Suprapubic skin (tissue), 4 donors: ENCODE results near the gene WDR89. TPM values are rescaled to one million over a fixed set of nuclear protein-coding genes. Genes with fewer than 3 reads are reported as not detected.

Source experiments
- DNase-seq, 2 donors: peaks; one replicate each; pipeline ENCODE4 v3.0.0-alpha.2; 2019; ENCODE audit warnings: low spot score in 2 of 2
- H3K27ac ChIP-seq: fragments of 200-600 bp; sonication (generic); one replicate; pipeline ENCODE4 v1.5.1; 2019
- H3K27me3 ChIP-seq: fragments of 200-600 bp; sonication (generic); one replicate; pipeline ENCODE4 v1.5.1; 2019
- H3K36me3 ChIP-seq: fragments of 200-600 bp; sonication (generic); one replicate; pipeline ENCODE4 v1.5.1; 2019
- H3K4me1 ChIP-seq: fragments of 200-600 bp; sonication (generic); one replicate; pipeline ENCODE4 v1.5.1; 2019
- H3K4me3 ChIP-seq: fragments of 200-600 bp; sonication (generic); one replicate; pipeline ENCODE4 v1.5.1; 2019; ENCODE audit warnings: mild to moderate bottlenecking
- H3K9me3 ChIP-seq: fragments of 200-600 bp; sonication (generic); one replicate; pipeline ENCODE4 v1.5.1; 2019
- CTCF ChIP-seq, 2 donors: fragments of 200-600 bp in 1 of 2; fragments of 450-650 bp in 1 of 2; sonication (generic) in 1 of 2; IDR thresholded peaks; one replicate each; pipeline ENCODE4 v1.5.1; 2016 to 2019; ENCODE audit warnings: antibody characterized with exemption in 2 of 2, mild to moderate bottlenecking in 1 of 2, moderate library complexity in 1 of 2
- EP300 ChIP-seq: sonication (generic); formaldehyde crosslinking; IDR thresholded peaks from one replicate; pipeline ENCODE4 v1.6.1; 2017; ENCODE audit warnings: antibody characterized with exemption
- POLR2A ChIP-seq, 2 donors: fragments of 450-650 bp; IDR thresholded peaks; one replicate each; pipeline ENCODE4 v1.6.1; 2017; ENCODE audit warnings: antibody characterized with exemption in 2 of 2, mild to moderate bottlenecking in 2 of 2, moderate library complexity in 2 of 2
- POLR2AphosphoS5 ChIP-seq, 3 donors: sonication (generic); formaldehyde crosslinking; IDR thresholded peaks; one replicate each; pipeline ENCODE4 v1.6.1; 2017; ENCODE audit warnings: antibody characterized with exemption in 3 of 3
- WGBS: methylation state at CpG from one replicate; pipeline ENCODE4 v1.1.5; 2018; 5-methylcytosine and 5-hydroxymethylcytosine counted together
- total RNA-seq, 4 donors: library from RNA; depleted of rRNA; stranded (reverse); fragments of >200 nt; gene quantifications; one replicate each; pipeline ENCODE4 v1.1.0, GENCODE V29; 2016

WDR89 gene
- total RNA-seq, result 1 to 10 TPM; 4.7 to 6.5 (median 6.0) TPM

GRCh38 chr14:63641473-63642228 is at the start of gene WDR89:
TSS of gene WDR89 (minus strand) at chr14:63641871. CDS start at chr14:63599942, 41,929 bp downstream.
- Histone ChIP-seq H3K4me3 (peak within 1 kb of the TSS; percentile 75), H3K27me3 (no peaks in the 10 kb centered on the region), H3K4me1 (peaks cover 19% of the 10 kb centered on the region), H3K36me3 (no peaks in the 10 kb centered on the region), H3K27ac (peak within 1 kb of the TSS; percentile 94), H3K9me3 (peaks cover 4% of the 10 kb centered on the region)
- peak; percentile 98 to 99 for DNase-seq
- WGBS, result 0% methylated on average over 55 of the region's 60 CpGs
- TF ChIP-seq POLR2AphosphoS5 (IDR thresholded peaks at IDR 0.05) (peak in 2 of 3 donors; percentile 5 to 31), EP300 (no peak), POLR2A (IDR thresholded peaks at IDR 0.05) (peak in 1 of 2 donors; percentile 57), CTCF (IDR thresholded peaks at IDR 0.05) (peak; percentile 69 to 85)

GRCh38 chr14:63689132-63689531 is 47.5 kb upstream of the WDR89 start:
- Histone ChIP-seq H3K36me3 (no peaks in the 10 kb centered on the region), H3K27ac (no peak overlapping the region), H3K9me3 (no peaks in the 10 kb centered on the region), H3K27me3 (no peaks in the 10 kb centered on the region), H3K4me1 (no peaks in the 10 kb centered on the region), H3K4me3 (no peak overlapping the region)
- 89% methylated on average over 3 of the region's 3 CpGs for WGBS
- TF ChIP-seq CTCF (IDR thresholded peaks at IDR 0.05) (no peak), POLR2AphosphoS5 (IDR thresholded peaks at IDR 0.05) (no peak), POLR2A (IDR thresholded peaks at IDR 0.05) (no peak), EP300 (no peak)
- no peak for DNase-seq

GRCh38 chr14:63686926-63687325 is 45.3 kb upstream of the WDR89 start:
- no peaks in the 10 kb centered on the region for H3K36me3 ChIP-seq
- DNase-seq, result no peak
- H3K9me3 ChIP-seq, result no peaks in the 10 kb centered on the region
- no peaks in the 10 kb centered on the region for H3K27me3 ChIP-seq
- H3K4me1 ChIP-seq, result no peaks in the 10 kb centered on the region
- no peak overlapping the region for H3K4me3 ChIP-seq
- no peak overlapping the region for H3K27ac ChIP-seq
- TF ChIP-seq CTCF (IDR thresholded peaks at IDR 0.05), result no peak
- TF ChIP-seq EP300, result no peak
- TF ChIP-seq POLR2A (IDR thresholded peaks at IDR 0.05), result no peak
- TF ChIP-seq POLR2AphosphoS5 (IDR thresholded peaks at IDR 0.05), result no peak

GRCh38 chr14:63685401-63685800 is 43.7 kb upstream of the WDR89 start:
- Histone ChIP-seq H3K9me3 (no peaks in the 10 kb centered on the region), H3K27ac (no peak overlapping the region), H3K27me3 (no peaks in the 10 kb centered on the region), H3K36me3 (no peaks in the 10 kb centered on the region), H3K4me3 (no peak overlapping the region), H3K4me1 (no peaks in the 10 kb centered on the region)
- TF ChIP-seq EP300 (no peak), POLR2AphosphoS5 (IDR thresholded peaks at IDR 0.05) (no peak), CTCF (IDR thresholded peaks at IDR 0.05) (no peak), POLR2A (IDR thresholded peaks at IDR 0.05) (no peak)
- WGBS, result 98% methylated on average over 1 of the region's 1 CpG
- DNase-seq, result no peak

GRCh38 chr14:63682727-63683593 is 41.3 kb upstream of the WDR89 start:
- H3K4me1 ChIP-seq, result peaks cover 5% of the 10 kb centered on the region
- no peaks in the 10 kb centered on the region for H3K36me3 ChIP-seq
- H3K9me3 ChIP-seq, result no peaks in the 10 kb centered on the region
- DNase-seq, result no peak
- H3K27me3 ChIP-seq, result no peaks in the 10 kb centered on the region
- no peak overlapping the region for H3K27ac ChIP-seq
- 92% methylated on average over 9 of the region's 9 CpGs for WGBS
- H3K4me3 ChIP-seq, result no peak overlapping the region
- TF ChIP-seq POLR2AphosphoS5 (IDR thresholded peaks at IDR 0.05), result no peak
- TF ChIP-seq POLR2A (IDR thresholded peaks at IDR 0.05), result no peak
- TF ChIP-seq CTCF (IDR thresholded peaks at IDR 0.05), result no peak
- TF ChIP-seq EP300, result no peak
